Spinal cord (tissue), 10 donors: ENCODE data around the gene PSMD6. TPM values are rescaled to one million over a fixed set of nuclear protein-coding genes. Genes with fewer than 3 reads are reported as not detected.

Experiments used
- DNase-seq, 6 donors: peaks; one replicate each; pipeline versions ENCODE4 v3.0.0 to v3.0.0-alpha.2; 2013 to 2015; ENCODE audit warnings: low spot score in 6 of 6, low read depth in 4 of 6
- H3K27ac ChIP-seq: one replicate; pipeline ENCODE4 v1.5.1; 2013; ENCODE audit warnings: low read depth, low read length, control low read depth
- H3K27me3 ChIP-seq: one replicate; pipeline ENCODE4 v1.6.1; 2013; ENCODE audit warnings: low read length; ENCODE audit not compliant: control insufficient read depth, insufficient read depth
- H3K36me3 ChIP-seq: one replicate; pipeline ENCODE4 v1.6.1; 2013; ENCODE audit warnings: low read length; ENCODE audit not compliant: control insufficient read depth, insufficient read depth
- H3K4me1 ChIP-seq: one replicate; pipeline ENCODE4 v1.6.1; 2013; ENCODE audit warnings: low read length; ENCODE audit not compliant: control insufficient read depth, insufficient read depth
- H3K4me3 ChIP-seq: one replicate; pipeline ENCODE4 v1.5.1; 2013; ENCODE audit warnings: low read depth, low read length, control low read depth
- H3K9me3 ChIP-seq: one replicate; pipeline ENCODE4 v1.6.1; 2013; ENCODE audit warnings: low read length; ENCODE audit not compliant: control insufficient read depth, insufficient read depth
- WGBS: methylation state at CpG from one replicate; pipeline ENCODE4 v1.1.5; 2013; ENCODE audit warnings: missing lambda C conversion rate; ENCODE audit not compliant: insufficient coverage; 5-methylcytosine and 5-hydroxymethylcytosine counted together
- polyA plus RNA-seq, 2 donors: library from polyadenylated mRNA; unstranded; fragments of 120-200 nt; gene quantifications; one replicate each; pipeline ENCODE4 v1.2.1, GENCODE V29; 2013; ENCODE audit not compliant: insufficient read length in 2 of 2
- total RNA-seq, 2 donors: library from RNA; depleted of rRNA in 1 of 2; stranded (reverse); fragments of 120-200 nt in 1 of 2; fragments of >200 nt in 1 of 2; gene quantifications; one replicate each; pipeline versions ENCODE4 v1.2.3 to v1.2.4, GENCODE V29; 2013 to 2014
- donor health status: healthy.

Gene PSMD6
- total and polyA plus RNA-seq, 4 donors = 71.0 to 101 (median 87.7) TPM

- H3K9me3 ChIP-seq = no peaks in the 10 kb centered on the region
- 83% methylated on average over 2 of the region's 6 CpGs for WGBS
- H3K27me3 ChIP-seq = no peaks in the 10 kb centered on the region
- peaks cover 8% of the 10 kb centered on the region for H3K36me3 ChIP-seq
- peaks cover 8% of the 10 kb centered on the region for H3K4me1 ChIP-seq
- no peak overlapping the region for H3K27ac ChIP-seq
- no peak for DNase-seq
- H3K4me3 ChIP-seq = peak overlapping the region; percentile 85
These were observed 1.4 kb downstream of the PSMD6 start for GRCh38 chr3:64021922-64022321.

GRCh38 chr3:64019879-64020278 lies 3.4 kb downstream of the PSMD6 start:
- no CpG with 5 or more reads among the region's 2 CpGs for WGBS
- Histone ChIP-seq H3K9me3 (no peaks in the 10 kb centered on the region), H3K36me3 (peaks cover 11% of the 10 kb centered on the region), H3K4me1 (peaks cover 8% of the 10 kb centered on the region), H3K4me3 (no peak overlapping the region), H3K27me3 (no peaks in the 10 kb centered on the region), H3K27ac (no peak overlapping the region)
- no peak for DNase-seq

- WGBS = 100% methylated on average over 2 of the region's 3 CpGs
- H3K27ac ChIP-seq = no peak overlapping the region
- no peaks in the 10 kb centered on the region for H3K27me3 ChIP-seq
- DNase-seq = no peak
- peaks cover 8% of the 10 kb centered on the region for H3K4me1 ChIP-seq
- H3K9me3 ChIP-seq = no peaks in the 10 kb centered on the region
- no peak overlapping the region for H3K4me3 ChIP-seq
- peaks cover 11% of the 10 kb centered on the region for H3K36me3 ChIP-seq
These were observed 4.0 kb downstream of the PSMD6 start for GRCh38 chr3:64019271-64019670.

GRCh38 chr3:64016941-64017620 lies 6.2 kb downstream of the PSMD6 start:
- H3K4me1 ChIP-seq = peaks cover under 1% of the 10 kb centered on the region
- H3K27me3 ChIP-seq = no peaks in the 10 kb centered on the region
- H3K27ac ChIP-seq = no peak overlapping the region
- H3K36me3 ChIP-seq = peaks cover 17% of the 10 kb centered on the region
- 90% methylated on average over 2 of the region's 3 CpGs for WGBS
- H3K4me3 ChIP-seq = no peak overlapping the region
- no peak for DNase-seq
- no peaks in the 10 kb centered on the region for H3K9me3 ChIP-seq

- H3K4me3 ChIP-seq = no peak overlapping the region
- peaks cover 25% of the 10 kb centered on the region for H3K36me3 ChIP-seq
- H3K27ac ChIP-seq = no peak overlapping the region
- DNase-seq = no peak
- 85% methylated on average over 5 of the region's 5 CpGs for WGBS
- no peaks in the 10 kb centered on the region for H3K27me3 ChIP-seq
- no peaks in the 10 kb centered on the region for H3K4me1 ChIP-seq
- no peaks in the 10 kb centered on the region for H3K9me3 ChIP-seq
These were observed 11.6 kb downstream of the PSMD6 start for GRCh38 chr3:64011685-64012084.

GRCh38 chr3:64010199-64010598 lies 13.1 kb downstream of the PSMD6 start:
- H3K27me3 ChIP-seq = no peaks in the 10 kb centered on the region
- no peak overlapping the region for H3K4me3 ChIP-seq
- H3K9me3 ChIP-seq = no peaks in the 10 kb centered on the region
- no CpG with 5 or more reads among the region's 5 CpGs for WGBS
- H3K4me1 ChIP-seq = no peaks in the 10 kb centered on the region
- no peak overlapping the region for H3K27ac ChIP-seq
- DNase-seq = no peak
- H3K36me3 ChIP-seq = peaks cover 25% of the 10 kb centered on the region

- H3K27me3 ChIP-seq = no peaks in the 10 kb centered on the region
- H3K9me3 ChIP-seq = no peaks in the 10 kb centered on the region
- DNase-seq = no peak
- H3K4me3 ChIP-seq = no peak overlapping the region
- peaks cover 26% of the 10 kb centered on the region for H3K36me3 ChIP-seq
- WGBS = 83% methylated on average over 7 of the region's 7 CpGs
- no peaks in the 10 kb centered on the region for H3K4me1 ChIP-seq
- no peak overlapping the region for H3K27ac ChIP-seq
These were observed 13.8 kb downstream of the PSMD6 start for GRCh38 chr3:64009528-64009927.

- peaks cover 31% of the 10 kb centered on the region for H3K36me3 ChIP-seq
- H3K27ac ChIP-seq = no peak overlapping the region
- no peak overlapping the region for H3K4me3 ChIP-seq
- H3K9me3 ChIP-seq = no peaks in the 10 kb centered on the region
- 90% methylated on average over 5 of the region's 7 CpGs for WGBS
- DNase-seq = peak in 1 of 6 donors; percentile 38
- no peaks in the 10 kb centered on the region for H3K4me1 ChIP-seq
- H3K27me3 ChIP-seq = no peaks in the 10 kb centered on the region
These were observed 14.6 kb downstream of the PSMD6 start for GRCh38 chr3:64008487-64009351.

GRCh38 chr3:64008017-64008416 lies 15.3 kb downstream of the PSMD6 start:
- Histone ChIP-seq H3K9me3 (no peaks in the 10 kb centered on the region), H3K27me3 (no peaks in the 10 kb centered on the region), H3K4me3 (no peak overlapping the region), H3K27ac (no peak overlapping the region), H3K4me1 (no peaks in the 10 kb centered on the region), H3K36me3 (peaks cover 31% of the 10 kb centered on the region)
- no CpG with 5 or more reads among the region's 2 CpGs for WGBS
- no peak for DNase-seq

GRCh38 chr3:64003589-64003988 lies 19.7 kb downstream of the PSMD6 start:
- Histone ChIP-seq H3K27ac (no peak overlapping the region), H3K36me3 (peaks cover 14% of the 10 kb centered on the region), H3K4me1 (peaks cover 3% of the 10 kb centered on the region), H3K27me3 (no peaks in the 10 kb centered on the region), H3K4me3 (no peak overlapping the region), H3K9me3 (no peaks in the 10 kb centered on the region)
- DNase-seq = no peak
- no CpG with 5 or more reads among the region's 2 CpGs for WGBS
